ENCODE results near the gene PNPLA2.

GRCh38 chr11:808427-809286, 10.1 kb upstream of the PNPLA2 start:
- TF ChIP-seq POLR2A (IDR thresholded peaks at IDR 0.05) (no peak), CTCF (IDR thresholded peaks at IDR 0.05) (peak in 2 of 6 experiments; percentile 12 to 18)

All from Peyer's patch (tissue), 4 donors.